ENCODE data around the gene S100B. TPM values are rescaled to one million over a fixed set of nuclear protein-coding genes. Genes with fewer than 3 reads are reported as not detected.

S100B gene
- total and polyA plus RNA-seq, 9 of the 15 experiments (the other 6 are each of a cell fraction or from before 2014, with no cell fraction given), result not detected

- WGBS (ENCODE audit: insufficient coverage, low coverage, missing lambda C conversion rate), result 74% methylated on average over 10 of the region's 10 CpGs
- ATAC-seq (no peak), DNase-seq (ENCODE audit: extremely low read depth in 1 of 4, low spot score in 3 of 4) (peak in 1 of 4 experiments; percentile 5), FAIRE-seq (no peak)
- no peak overlapping the region for H3K27ac ChIP-seq (ENCODE audit: extremely low read depth, low read depth, low read length)
- TF ChIP-seq ZNF609 (CRISPR knock-in tag; IDR thresholded peaks at IDR 0.05; ENCODE audit: borderline replicate concordance), result no peak
- no peak for TF ChIP-seq RUNX1 (IDR thresholded peaks at IDR 0.05; ENCODE audit: low read depth)
- no peak for TF ChIP-seq HIVEP1 (CRISPR knock-in tag; IDR thresholded peaks at IDR 0.05)
- TF ChIP-seq SMARCB1 (IDR thresholded peaks at IDR 0.05; ENCODE audit: insufficient read length, low read depth), result no peak
- no peak for TF ChIP-seq ETS1 (conservative IDR thresholded peaks at IDR 0.05; ENCODE audit: control insufficient read depth, low read depth, low read length)
- TF ChIP-seq MEF2D (tag; conservative IDR thresholded peaks at IDR 0.05; ENCODE audit: low read depth), result no peak
- no peak for TF ChIP-seq HNRNPL (IDR thresholded peaks at IDR 0.05; ENCODE audit: low read depth, low read length)
- no peak for TF ChIP-seq PTBP1 (IDR thresholded peaks at IDR 0.05; ENCODE audit: low read depth, low read length)
- TF ChIP-seq XRCC5 (IDR thresholded peaks at IDR 0.05; ENCODE audit: low read depth, low read length), result no peak
- H3K27me3 ChIP-seq (ENCODE audit: control insufficient read depth in 2 of 2, insufficient read depth in 2 of 2, low read length in 2 of 2), result no peaks in the 10 kb centered on the region
- in situ Hi-C loops (cut with MboI), result no loop called here
- CTCF ChIA-PET (ENCODE audit: low intra/inter-chr PET ratio), result no interaction called here
- H4K20me1 ChIP-seq (replicated peaks; ENCODE audit: control insufficient read depth, insufficient read depth, low read length), result no peaks in the 10 kb centered on the region
- H3K36me3 ChIP-seq (ENCODE audit: control insufficient read depth, insufficient read depth, low read length), result peaks cover 85% of the 10 kb centered on the region; the same call in 2 of the 3 replicates
- no TSS peak for BruUV-seq (replicated peaks)
- no peak overlapping the region for H3K4me3 ChIP-seq
- H3K4me1 ChIP-seq (replicated peaks in 1 of 2; ENCODE audit: control insufficient read depth in 2 of 2, insufficient read depth in 2 of 2, low read length in 2 of 2), result peaks cover 0 to 24% of the 10 kb centered on the region in 2 experiments; a peak in 2 of 5 replicates
- POLR2A ChIA-PET, result interaction anchor here (0.8 to 1.3 kb wide), 2 partner anchors 32 to 44 kb away, joined by 3 read pairs; no protein-coding TSS in a partner anchor
- no peaks in the 10 kb centered on the region for H3K9me3 ChIP-seq (replicated peaks; ENCODE audit: control insufficient read depth, insufficient read depth, low read depth, low read length)
- no peak overlapping the region for H3K9ac ChIP-seq (ENCODE audit: insufficient read depth in 1 of 2, low read depth in 2 of 2, low read length in 2 of 2)
- no peaks in the 10 kb centered on the region for H3K79me2 ChIP-seq (ENCODE audit: control insufficient read depth, insufficient read depth, low read length)
- peaks cover 4% of the 10 kb centered on the region for H3K9me1 ChIP-seq (ENCODE audit: control insufficient read depth, insufficient read depth, low read length)
- H3K4me2 ChIP-seq (ENCODE audit: insufficient read depth, low read length), result no peak overlapping the region
- intact Hi-C loops (cut with micrococcal nuclease), result no loop called here
- H2AFZ ChIP-seq (ENCODE audit: low read depth, low read length), result no peak overlapping the region
These were observed 42.4 kb downstream of the S100B start for GRCh38 chr21:46562472-46562871.

All from K562 (cell line).